HEK293T (cell line): ENCODE results near the gene ADORA2B.

Source experiments
- ARNT ChIP-seq: fragments of 450-650 bp; IDR thresholded peaks from 2 replicates; pipeline ENCODE4 v1.6.1; 2017; ENCODE audit warnings: mild to moderate bottlenecking
- BHLHE40 ChIP-seq: fragments of 450-650 bp; IDR thresholded peaks from 2 replicates; pipeline ENCODE4 v1.6.1; 2016; ENCODE audit warnings: mild to moderate bottlenecking, moderate library complexity, borderline replicate concordance
- ELF4 ChIP-seq: fragments of 450-650 bp; IDR thresholded peaks from 2 replicates; pipeline ENCODE4 v1.6.1; 2017; ENCODE audit warnings: antibody characterized with exemption
- FOXA1 ChIP-seq: fragments of 450-650 bp; IDR thresholded peaks from 2 replicates; pipeline ENCODE4 v1.6.1; 2016; ENCODE audit warnings: mild to moderate bottlenecking
- FOXK2 ChIP-seq: fragments of 450-650 bp; IDR thresholded peaks from 2 replicates; pipeline ENCODE4 v1.6.1; 2016; ENCODE audit warnings: mild to moderate bottlenecking
- FOXM1 ChIP-seq: fragments of 450-650 bp; IDR thresholded peaks from 2 replicates; pipeline ENCODE4 v1.6.1; 2017; ENCODE audit warnings: mild to moderate bottlenecking, borderline replicate concordance
- HDGF ChIP-seq: fragments of 450-650 bp; IDR thresholded peaks from 2 replicates; pipeline ENCODE4 v1.6.1; 2017; ENCODE audit warnings: antibody characterized with exemption, borderline replicate concordance
- L3MBTL2 ChIP-seq: fragments of 450-650 bp; conservative IDR thresholded peaks from 2 replicates; pipeline ENCODE4 v1.6.1; 2016; ENCODE audit warnings: mild to moderate bottlenecking
- LEF1 ChIP-seq: fragments of 450-650 bp; IDR thresholded peaks from 2 replicates; pipeline ENCODE4 v1.6.1; 2017; ENCODE audit warnings: mild to moderate bottlenecking, borderline replicate concordance
- NFRKB ChIP-seq: fragments of 450-650 bp; IDR thresholded peaks from 2 replicates; pipeline ENCODE4 v1.6.1; 2016; ENCODE audit warnings: mild to moderate bottlenecking, moderate library complexity
- SP1 ChIP-seq: fragments of 450-650 bp; IDR thresholded peaks from 2 replicates; pipeline ENCODE4 v1.6.1; 2017
- SUZ12 ChIP-seq: fragments of 450-650 bp; IDR thresholded peaks from 2 replicates; pipeline ENCODE4 v1.6.1; 2016; ENCODE audit warnings: mild to moderate bottlenecking
- TARDBP ChIP-seq: fragments of 450-650 bp; IDR thresholded peaks from 2 replicates; pipeline ENCODE4 v1.6.1; 2016
- TF ChIP-seq, protein P1 (sequence below): fragments of 450-650 bp; IDR thresholded peaks from 2 replicates; pipeline ENCODE4 v1.6.1; 2016

DNA sequence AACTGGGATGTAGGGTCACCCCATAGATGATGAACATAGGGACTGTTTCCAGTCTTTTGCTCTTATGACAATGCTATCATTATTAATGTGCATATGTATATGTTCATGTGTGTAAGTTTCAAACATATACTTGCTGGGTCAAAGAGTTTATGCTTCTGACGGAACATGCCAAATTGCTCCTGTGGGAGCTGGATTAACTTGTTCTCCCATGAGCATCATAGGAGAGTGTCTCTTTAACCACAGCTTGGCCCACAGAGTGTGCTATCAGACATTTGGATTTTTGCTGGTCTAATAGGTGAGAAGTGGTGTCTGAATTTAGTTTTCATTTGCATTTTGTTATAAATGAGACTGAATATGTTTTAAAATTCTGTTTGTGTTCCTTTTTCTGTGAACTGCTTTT, 22.3 kb upstream of the ADORA2B start:
- no peak for TF ChIP-seq SUZ12
- no peak for TF ChIP-seq SP1
- TF ChIP-seq FOXA1, result no peak
- TF ChIP-seq LEF1, result no peak
- TF ChIP-seq L3MBTL2, result no peak
- no peak for TF ChIP-seq FOXK2
- no peak for TF ChIP-seq NFRKB
- TF ChIP-seq TARDBP, result no peak
- TF ChIP-seq BHLHE40, result no peak
- TF ChIP-seq FOXM1, result no peak
- TF ChIP-seq, protein P1, sequence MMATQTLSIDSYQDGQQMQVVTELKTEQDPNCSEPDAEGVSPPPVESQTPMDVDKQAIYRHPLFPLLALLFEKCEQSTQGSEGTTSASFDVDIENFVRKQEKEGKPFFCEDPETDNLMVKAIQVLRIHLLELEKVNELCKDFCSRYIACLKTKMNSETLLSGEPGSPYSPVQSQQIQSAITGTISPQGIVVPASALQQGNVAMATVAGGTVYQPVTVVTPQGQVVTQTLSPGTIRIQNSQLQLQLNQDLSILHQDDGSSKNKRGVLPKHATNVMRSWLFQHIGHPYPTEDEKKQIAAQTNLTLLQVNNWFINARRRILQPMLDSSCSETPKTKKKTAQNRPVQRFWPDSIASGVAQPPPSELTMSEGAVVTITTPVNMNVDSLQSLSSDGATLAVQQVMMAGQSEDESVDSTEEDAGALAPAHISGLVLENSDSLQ, result no peak
- no peak for TF ChIP-seq ARNT
- TF ChIP-seq HDGF, result no peak
- TF ChIP-seq ELF4, result no peak
